ENCODE measurements around the gene POU2AF2.
"Not testable (repeated sequence)": the region's sequence is repeated elsewhere in the genome, so short reads cannot be mapped to it uniquely, and the experiment has no call there.

POU2AF2 gene

GRCh38 chr11:111260811-111261210 lies 15.3 kb downstream of the POU2AF2 start:
- DNase-seq = no peak

GRCh38 chr11:111264646-111265045 lies 19.1 kb downstream of the POU2AF2 start:
- DNase-seq = no peak

GRCh38 chr11:111265421-111265820 lies 19.9 kb downstream of the POU2AF2 start:
- DNase-seq = no peak

GRCh38 chr11:111268303-111268702 lies 22.8 kb downstream of the POU2AF2 start:
- DNase-seq = not testable (repeated sequence)

- no peak for DNase-seq
Measured at GRCh38 chr11:111269146-111269868, 23.8 kb downstream of the POU2AF2 start.

GRCh38 chr11:111272420-111272819 lies 26.9 kb downstream of the POU2AF2 start:
- no peak for DNase-seq

GRCh38 chr11:111282562-111283075 lies 37.1 kb downstream of the POU2AF2 start:
- no peak for DNase-seq

GRCh38 chr11:111283945-111284481 lies 38.5 kb downstream of the POU2AF2 start:
- peak; percentile 50 for DNase-seq

GRCh38 chr11:111285189-111286091 lies 39.9 kb downstream of the POU2AF2 start:
- no peak for DNase-seq

GRCh38 chr11:111291764-111292163 lies 46.2 kb downstream of the POU2AF2 start:
- no peak for DNase-seq

GRCh38 chr11:111292408-111292807 lies 46.9 kb downstream of the POU2AF2 start:
- DNase-seq = not testable (repeated sequence)

- no peak for DNase-seq
Measured at GRCh38 chr11:111296196-111296595, 50.7 kb downstream of the POU2AF2 start.

GRCh38 chr11:111297696-111298095 lies 52.2 kb downstream of the POU2AF2 start:
- DNase-seq = no peak

- DNase-seq = no peak
Measured at GRCh38 chr11:111298413-111299100, 53.0 kb downstream of the POU2AF2 start, which contains the start of gene POU2AF3. Gene POU2AF3 (plus strand): TSS chr11:111298546. CDS start chr11:111298582, 36 bp downstream.

- DNase-seq = peak; percentile 76
Measured at GRCh38 chr11:111299101-111300026, 53.8 kb downstream of the POU2AF2 start.

- no peak for DNase-seq
Measured at GRCh38 chr11:111300569-111300968, 55.0 kb downstream of the POU2AF2 start.

GRCh38 chr11:111301004-111301841 lies 55.7 kb downstream of the POU2AF2 start:
- DNase-seq = no peak

GRCh38 chr11:111301842-111302118 lies 56.3 kb downstream of the POU2AF2 start:
- no peak for DNase-seq

- DNase-seq = no peak
Measured at GRCh38 chr11:111302298-111302697, 56.8 kb downstream of the POU2AF2 start.

- no peak for DNase-seq
Measured at GRCh38 chr11:111303461-111303860, 57.9 kb downstream of the POU2AF2 start.
